GM19324 (cell line): Measurements from ENCODE around the gene FIGN.

ENCODE experiments used
- ATAC-seq: cut with Tn5 transposase; IDR thresholded peaks from one replicate; pipeline ENCODE4 v1.9.1; 2021; ENCODE audit warnings: mild to moderate bottlenecking, moderate library complexity; ENCODE audit not compliant: unreplicated experiment, low FRiP score

Gene FIGN

GRCh38 chr2:163591461-163591860, 144.3 kb downstream of the FIGN start:
- ATAC-seq: no peak

- no peak for ATAC-seq
These were observed 155.1 kb downstream of the FIGN start for GRCh38 chr2:163580757-163581156.

GRCh38 chr2:163574309-163574708, 161.5 kb downstream of the FIGN start:
- ATAC-seq: no peak

- ATAC-seq: no peak
These were observed 162.2 kb downstream of the FIGN start for GRCh38 chr2:163573652-163574051.

GRCh38 chr2:163572850-163573249, 163.0 kb downstream of the FIGN start:
- no peak for ATAC-seq

- ATAC-seq: no peak
These were observed 164.2 kb downstream of the FIGN start for GRCh38 chr2:163571423-163572102.

GRCh38 chr2:163570391-163570790, 165.4 kb downstream of the FIGN start:
- ATAC-seq: no peak

GRCh38 chr2:163565192-163565591, 170.6 kb downstream of the FIGN start:
- ATAC-seq: no peak

GRCh38 chr2:163564236-163564635, 171.6 kb downstream of the FIGN start:
- no peak for ATAC-seq

GRCh38 chr2:163563336-163563735, 172.5 kb downstream of the FIGN start:
- no peak for ATAC-seq

- no peak for ATAC-seq
These were observed 177.4 kb downstream of the FIGN start for GRCh38 chr2:163558251-163559021.

GRCh38 chr2:163556511-163556910, 179.3 kb downstream of the FIGN start:
- no peak for ATAC-seq

GRCh38 chr2:163554864-163555263, 180.9 kb downstream of the FIGN start:
- ATAC-seq: no peak

GRCh38 chr2:163553601-163554000, 182.2 kb downstream of the FIGN start:
- no peak for ATAC-seq

GRCh38 chr2:163552758-163553157, 183.1 kb downstream of the FIGN start:
- no peak for ATAC-seq

- ATAC-seq: no peak
These were observed 184.0 kb downstream of the FIGN start for GRCh38 chr2:163551616-163552373.

- no peak for ATAC-seq
These were observed 186.8 kb downstream of the FIGN start for GRCh38 chr2:163548970-163549369.
